GM19023 (cell line): ENCODE results near the gene CCT8L2.
"Not testable (repeated sequence)": the region's sequence is repeated elsewhere in the genome, so short reads cannot be mapped to it uniquely, and the experiment has no call there.

Experiments
- ATAC-seq: cut with Tn5 transposase; IDR thresholded peaks from one replicate; pipeline ENCODE4 v1.9.1; 2021; ENCODE audit warnings: mild to moderate bottlenecking, moderate library complexity; ENCODE audit not compliant: unreplicated experiment

Gene CCT8L2

DNA sequence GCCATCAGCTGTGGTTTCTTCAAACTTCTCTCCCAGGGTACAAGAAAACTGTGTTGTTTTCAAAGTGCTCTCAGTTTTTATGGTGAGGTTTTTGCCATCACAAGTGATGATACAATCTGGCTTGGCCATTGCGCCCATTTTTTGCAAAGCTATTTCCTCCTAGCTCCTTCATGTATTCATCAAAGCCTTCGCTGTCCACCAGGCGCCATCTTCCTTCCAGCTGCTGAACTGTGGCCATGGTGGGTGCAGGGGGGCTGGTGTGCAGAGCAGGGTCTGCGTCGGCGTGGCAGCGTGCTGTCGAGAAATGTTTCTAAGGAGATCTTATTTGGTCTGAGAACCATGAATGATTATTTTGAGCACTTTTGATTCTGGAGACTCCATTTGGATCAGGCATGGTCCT is 2.6 kb upstream of the CCT8L2 start:
- not testable (repeated sequence) for ATAC-seq

GRCh38 chr22:16594026-16594425 is 1.4 kb upstream of the CCT8L2 start:
- ATAC-seq, result no peak

DNA sequence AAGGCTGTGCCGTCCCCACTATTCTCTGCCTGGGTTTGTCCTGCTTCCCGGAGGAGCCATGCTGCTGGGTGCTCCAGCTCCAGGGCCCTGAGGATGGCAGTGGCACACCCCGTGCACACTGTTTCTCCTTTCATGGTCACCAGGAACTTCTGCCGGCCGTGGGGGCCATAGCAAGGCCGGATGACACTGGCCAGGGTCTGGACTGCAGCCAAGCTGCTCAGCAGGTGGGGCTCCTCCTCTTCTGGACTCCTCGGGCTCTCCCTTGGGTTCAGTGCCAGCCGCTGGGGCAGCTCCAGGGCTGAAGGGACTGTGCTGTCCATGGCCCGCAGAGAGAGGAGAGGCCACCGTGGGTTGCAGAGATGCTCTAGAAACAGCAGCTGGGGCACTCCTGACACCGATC is 379 bp downstream of the CCT8L2 start:
- not testable (repeated sequence) for ATAC-seq

- ATAC-seq, result not testable (repeated sequence)
These were observed 1.5 kb downstream of the CCT8L2 start for GRCh38 chr22:16591136-16591535.

DNA sequence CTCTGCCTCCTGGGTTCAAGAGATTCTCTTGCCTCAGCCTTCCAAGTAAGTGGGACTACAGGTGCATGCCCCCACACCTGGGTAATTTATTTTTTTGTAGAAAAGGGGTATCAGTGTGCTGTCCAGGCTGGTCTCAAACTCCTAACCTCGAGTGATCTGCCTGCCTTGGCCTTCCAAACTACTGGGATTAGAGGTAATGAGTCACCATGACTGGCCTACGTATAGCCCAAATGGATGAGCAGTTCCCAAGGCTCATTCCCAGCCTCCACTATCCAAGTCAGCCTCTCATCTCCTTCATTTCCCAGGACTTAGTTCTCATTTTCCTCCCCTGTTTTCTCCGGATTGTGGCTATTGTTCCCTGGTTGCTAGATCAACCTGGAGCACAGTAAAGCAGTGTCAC is 5.6 kb downstream of the CCT8L2 start:
- no peak for ATAC-seq

- no peak for ATAC-seq
These were observed 6.4 kb downstream of the CCT8L2 start for GRCh38 chr22:16586170-16586569.

DNA sequence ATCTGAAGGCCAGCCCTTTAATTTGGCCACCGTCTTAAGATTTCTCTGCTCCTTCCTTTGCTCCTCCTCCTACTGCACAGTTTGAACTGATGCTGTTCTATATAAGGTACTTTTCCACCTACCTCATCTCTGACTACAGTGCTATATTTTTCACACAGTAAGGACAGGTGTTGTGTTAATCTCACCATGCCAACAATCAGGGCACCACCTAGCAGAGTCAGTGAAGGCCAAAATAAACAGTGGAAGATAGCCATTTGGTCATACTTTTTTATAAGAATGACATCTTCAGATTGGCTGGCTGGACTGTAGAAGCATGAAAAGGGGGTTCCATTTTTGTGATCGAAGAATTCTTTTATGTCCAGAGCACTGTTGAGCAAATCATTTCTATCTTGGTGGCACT is 11.7 kb downstream of the CCT8L2 start:
- ATAC-seq, result not testable (repeated sequence)

GRCh38 chr22:16569240-16569834 is 23.3 kb downstream of the CCT8L2 start:
- ATAC-seq, result not testable (repeated sequence)

DNA sequence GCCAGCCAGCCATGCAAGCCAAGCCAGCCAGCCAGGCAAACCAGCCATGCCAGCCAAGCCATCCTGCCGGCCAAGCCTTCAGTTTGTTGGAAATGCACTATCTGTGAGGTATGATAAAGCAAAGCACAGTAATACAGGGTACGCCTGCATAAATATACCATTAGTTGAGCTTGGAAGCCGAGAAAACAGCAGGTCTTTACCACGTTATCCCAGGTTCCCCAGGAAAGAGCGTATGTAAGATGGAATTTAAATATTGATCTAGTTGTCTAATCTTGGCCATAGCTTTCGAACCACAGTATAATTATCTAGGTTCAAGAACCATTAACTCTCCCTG is 24.2 kb downstream of the CCT8L2 start:
- no peak for ATAC-seq

DNA sequence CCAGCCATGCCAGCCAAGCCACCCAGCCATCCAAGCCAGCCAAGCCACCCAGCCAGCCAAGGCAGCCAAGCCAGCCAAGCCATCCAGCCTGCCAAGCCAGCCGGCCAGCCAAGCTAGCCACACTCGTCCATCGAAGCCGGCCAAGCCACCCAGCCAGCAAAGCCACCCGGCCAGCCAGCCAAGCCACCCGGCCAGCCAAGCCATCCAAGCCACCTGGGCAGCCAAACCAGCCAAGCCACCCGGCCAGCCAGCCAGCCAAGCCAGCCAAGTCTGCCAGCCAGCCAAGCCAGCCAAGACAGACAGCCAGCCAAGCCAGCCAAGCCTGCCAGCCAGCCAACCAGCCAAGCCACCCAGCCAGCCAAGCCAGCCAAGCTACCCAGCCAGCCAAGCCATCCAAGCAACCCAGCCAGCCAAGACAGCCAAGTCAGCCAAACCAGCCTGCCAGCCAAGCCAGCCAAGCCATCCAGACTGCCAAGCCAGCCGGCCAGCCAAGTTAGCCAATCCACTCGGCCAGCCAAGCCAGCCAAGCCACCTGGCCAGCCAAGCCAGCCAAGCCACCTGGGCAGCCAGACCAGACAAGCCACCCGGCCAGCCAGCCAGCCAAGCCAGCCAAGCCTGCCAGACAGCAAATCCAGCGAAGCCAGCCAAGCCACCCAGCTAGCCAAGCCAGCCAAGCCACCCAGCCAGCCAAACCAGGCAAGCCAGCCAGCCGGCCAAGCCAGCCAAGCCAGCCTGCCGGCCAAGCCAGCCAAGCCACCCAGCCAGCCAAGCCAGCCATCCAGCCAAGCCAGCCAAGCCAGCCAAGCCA is 24.8 kb downstream of the CCT8L2 start:
- not testable (repeated sequence) for ATAC-seq

GRCh38 chr22:16566421-16567151 is 26.0 kb downstream of the CCT8L2 start:
- ATAC-seq, result not testable (repeated sequence)

DNA sequence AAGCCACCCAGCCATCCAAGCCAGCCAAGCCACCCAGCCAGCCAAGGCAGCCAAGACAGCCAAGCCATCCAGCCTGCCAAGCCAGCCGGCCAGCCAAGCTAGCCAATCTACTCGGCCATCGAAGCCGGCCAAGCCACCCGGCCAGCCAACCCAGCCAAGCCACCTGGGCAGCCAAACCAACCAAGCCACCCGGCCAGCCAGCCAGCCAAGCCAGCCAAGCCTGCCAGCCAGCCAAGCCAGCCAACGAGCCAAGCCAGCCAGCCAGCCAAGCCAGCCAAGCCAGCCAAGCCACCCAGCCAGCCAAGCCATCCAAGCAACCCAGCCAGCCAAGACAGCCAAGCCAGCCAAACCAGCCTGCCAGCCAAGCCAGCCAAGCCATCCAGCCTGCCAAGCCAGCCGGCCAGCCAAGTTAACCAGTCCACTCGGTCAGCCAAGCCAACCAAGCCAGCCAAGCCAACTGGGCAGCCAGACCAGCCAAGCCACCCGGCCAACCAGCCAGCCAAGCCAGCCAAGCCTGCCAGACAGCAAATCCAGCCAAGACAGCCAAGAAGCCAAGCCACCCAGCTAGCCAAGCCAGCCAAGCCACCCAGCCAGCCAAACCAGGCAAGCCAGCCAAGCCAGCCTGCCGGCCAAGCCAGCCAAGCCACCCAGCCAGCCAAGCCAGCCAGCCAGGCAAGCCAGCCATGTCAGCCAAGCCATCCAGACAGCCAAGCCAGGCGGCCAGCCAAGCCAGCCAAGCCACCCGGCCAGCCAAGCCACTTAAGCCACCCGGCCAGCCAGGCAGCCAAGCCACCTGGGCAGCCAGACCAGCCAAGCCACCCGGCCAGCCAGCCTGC is 26.8 kb downstream of the CCT8L2 start:
- ATAC-seq, result not testable (repeated sequence)

DNA sequence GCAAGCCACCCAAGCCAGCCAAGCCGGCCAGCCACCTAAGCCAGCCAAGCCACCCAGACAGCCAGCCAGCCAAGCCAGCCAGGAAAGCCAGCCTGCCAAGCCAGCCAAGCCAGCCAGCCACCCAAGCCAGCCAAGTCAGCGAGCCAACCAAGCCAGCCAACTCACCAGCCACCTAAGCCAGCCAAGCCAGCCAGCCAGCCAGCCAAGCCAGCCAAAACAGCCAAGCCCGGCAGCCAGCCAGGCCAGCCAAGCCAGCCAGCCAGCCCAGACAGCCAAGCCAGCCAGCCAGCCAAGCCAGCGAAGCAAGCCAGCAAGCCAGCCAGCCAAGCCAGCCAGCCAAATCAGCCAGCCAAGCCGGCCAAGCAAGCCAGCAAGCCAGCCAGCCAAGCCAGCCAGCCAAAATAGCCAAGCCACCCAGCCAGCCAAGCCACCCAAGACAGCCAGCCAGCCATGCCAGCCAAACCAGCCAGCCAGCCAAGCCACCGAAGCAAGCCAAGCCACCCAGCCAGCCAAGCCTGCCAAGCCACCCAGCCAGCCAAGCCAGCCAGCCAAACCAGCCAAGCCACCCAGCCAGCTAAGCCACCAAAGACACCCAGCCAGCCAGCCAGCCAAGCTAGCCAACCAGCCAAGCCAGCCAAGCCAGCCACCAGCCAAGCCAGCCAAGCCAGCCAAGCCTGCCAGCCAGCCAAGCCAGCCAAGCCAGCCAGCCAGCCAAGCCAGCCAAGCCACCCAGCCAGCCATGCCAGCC is 27.6 kb downstream of the CCT8L2 start:
- not testable (repeated sequence) for ATAC-seq

DNA sequence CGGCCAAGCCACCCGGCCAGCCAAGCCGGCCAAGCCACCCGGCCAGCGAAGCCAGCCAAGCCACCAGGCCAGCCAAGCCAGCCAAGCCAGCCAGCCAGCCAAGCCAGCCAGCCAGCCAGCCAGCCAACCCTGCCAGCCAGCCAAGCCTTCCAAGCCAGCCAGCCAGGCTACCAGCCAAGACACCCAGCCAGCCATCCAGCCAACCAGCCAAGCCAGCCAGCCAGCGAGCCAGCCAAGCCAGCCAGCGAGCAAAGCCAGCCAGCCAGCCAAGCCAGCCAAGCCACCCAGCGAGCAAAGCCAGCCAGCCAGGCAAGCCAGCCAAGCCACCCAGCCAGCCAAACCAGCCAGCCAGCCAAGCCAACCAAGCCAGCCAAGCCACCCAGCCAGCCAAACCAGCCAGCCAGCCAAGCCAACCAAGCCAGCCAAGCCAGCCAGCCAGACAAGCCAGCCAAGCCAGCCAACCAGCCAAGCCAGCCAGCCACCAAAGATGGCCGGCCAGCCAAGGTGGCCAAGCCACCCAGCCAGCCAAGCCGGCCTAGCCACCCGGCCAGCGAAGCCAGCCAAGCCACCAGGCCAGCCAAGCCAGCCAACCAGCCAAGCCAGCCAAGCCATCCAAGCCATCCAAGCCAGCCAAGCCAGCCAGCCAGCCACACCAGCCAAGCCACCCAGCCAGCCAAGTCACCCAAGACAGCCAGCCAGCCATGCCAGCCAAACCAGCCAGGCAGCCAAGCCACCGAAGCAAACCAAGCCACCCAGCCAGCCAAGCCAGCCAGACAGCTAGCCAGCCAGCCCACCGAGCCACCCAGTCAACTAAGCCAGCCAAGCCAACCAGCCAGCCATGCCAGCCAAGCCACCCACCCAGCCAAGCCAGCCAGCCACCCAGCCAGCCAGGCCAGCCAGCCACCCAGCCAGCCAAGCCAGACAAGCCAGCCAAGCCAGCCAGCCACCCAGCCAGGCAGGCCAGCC is 28.8 kb downstream of the CCT8L2 start:
- ATAC-seq, result no peak

DNA sequence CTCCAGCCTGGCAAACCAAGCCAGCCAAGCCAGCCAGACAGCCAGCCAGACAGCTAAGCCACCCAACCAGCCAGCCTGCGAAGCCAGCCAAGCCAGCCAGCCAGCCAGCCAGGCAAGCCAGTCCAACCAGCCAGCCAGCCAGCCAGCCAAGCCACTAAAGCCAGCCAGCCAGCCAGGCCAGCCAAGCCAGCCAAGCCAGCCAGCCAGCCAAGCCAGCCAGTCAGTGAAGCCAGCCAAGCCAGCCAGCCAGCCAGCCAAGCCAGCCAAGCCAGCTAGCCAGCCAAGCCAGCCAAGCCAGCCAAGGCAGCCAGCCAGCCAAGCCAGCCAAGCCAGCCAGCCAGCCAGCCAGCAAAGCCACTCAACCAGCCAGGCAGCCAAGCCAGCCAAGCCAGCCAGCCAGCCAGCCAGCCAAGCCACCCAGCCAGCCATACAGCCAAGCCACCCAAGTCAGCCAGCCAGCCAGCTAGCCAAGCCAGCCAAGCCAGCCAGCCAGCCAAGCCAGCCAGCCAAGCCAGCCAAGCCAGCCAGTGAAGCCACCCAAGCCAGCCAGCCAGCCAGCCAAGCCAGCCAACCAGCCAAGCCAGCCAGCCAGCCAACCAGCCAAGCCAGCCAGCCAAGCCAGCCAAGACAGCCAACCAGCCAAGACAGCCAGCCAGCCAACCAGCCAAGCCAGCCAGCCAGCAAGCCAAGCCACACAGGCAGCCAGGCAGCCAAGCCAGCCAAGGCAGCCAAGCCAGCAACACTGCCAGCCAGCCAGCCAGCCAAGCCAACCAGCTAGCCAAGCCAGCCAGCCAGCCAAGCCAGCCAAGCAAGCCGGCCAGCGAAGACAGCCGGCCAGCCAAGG is 29.7 kb downstream of the CCT8L2 start:
- ATAC-seq, result no peak

- not testable (repeated sequence) for ATAC-seq
These were observed 31.4 kb downstream of the CCT8L2 start for GRCh38 chr22:16561093-16561658.

DNA sequence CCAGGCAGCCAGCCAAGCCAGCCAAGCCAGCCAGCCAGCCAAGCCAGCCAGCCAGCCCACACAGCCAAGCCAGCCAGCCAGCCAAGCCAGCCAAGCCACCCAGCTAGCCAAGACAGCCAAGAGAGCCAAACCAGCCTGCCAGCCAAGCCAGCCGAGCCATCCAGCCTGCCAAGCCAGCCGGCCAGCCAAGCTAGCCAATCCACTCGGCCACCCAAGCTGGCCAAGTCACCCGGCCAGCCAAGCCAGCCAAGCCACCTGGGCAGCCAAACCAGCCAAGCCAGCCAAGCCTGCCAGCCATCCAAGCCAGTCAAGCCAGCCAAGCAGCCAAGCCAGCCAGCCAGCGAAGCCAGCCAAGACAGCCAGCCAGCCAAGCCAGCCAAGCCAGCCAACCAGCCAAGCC is 32.0 kb downstream of the CCT8L2 start:
- ATAC-seq, result not testable (repeated sequence)

GRCh38 chr22:16559996-16560395 is 32.6 kb downstream of the CCT8L2 start:
- ATAC-seq, result not testable (repeated sequence)
